ENCODE measurements around the gene ABCF2.

DNA sequence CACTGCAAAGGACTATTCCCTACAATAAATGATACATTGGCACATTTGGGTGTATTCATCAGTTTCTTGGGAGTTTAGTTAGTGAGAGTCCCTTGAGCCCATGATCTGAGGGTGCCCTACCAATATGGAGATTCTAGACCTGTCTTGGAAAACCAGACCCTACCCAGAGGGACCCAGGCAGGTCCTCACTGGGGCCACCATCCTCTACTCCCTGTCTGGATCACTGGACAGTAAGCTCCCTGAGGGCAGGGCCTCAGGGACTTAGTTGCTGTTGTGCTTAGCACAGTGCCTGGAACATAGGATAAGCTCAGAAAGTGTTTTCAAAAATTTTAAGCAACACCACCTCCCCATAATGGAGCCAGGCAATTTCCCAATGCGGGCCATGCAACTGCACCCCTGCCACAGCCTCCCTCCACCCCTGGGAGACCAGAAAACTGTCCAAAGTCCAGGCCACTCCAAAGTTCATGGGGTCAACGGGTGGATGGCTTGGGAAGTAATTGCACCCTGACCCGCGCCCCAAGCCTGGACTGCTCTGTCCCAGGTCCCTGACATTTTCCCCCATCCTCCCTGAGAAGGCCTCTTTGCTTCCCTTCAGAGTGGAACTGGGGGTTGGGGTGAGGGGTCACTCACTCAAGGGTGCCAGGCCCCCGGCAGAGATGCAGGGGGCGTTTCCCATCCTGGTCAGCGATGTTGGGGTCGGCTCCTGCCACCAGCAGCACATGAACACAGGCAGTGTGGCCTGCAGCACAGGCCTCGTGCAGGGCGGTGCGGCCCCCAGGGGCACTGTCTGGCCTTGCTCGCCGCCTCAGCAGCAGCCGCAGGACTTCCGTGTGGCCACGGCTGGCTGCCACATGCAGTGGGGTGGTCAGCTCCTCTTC, 41.0 kb downstream of the ABCF2 start:
- TF ChIP-seq CTCF (IDR thresholded peaks at IDR 0.05 in 2 of 3, conservative IDR thresholded peaks at IDR 0.05 in 1 of 3; ENCODE audit: borderline replicate concordance in 1 of 3, insufficient read depth in 1 of 3, low read depth in 2 of 3, low read length in 2 of 3) (no peak), RAD21 (IDR thresholded peaks at IDR 0.05; ENCODE audit: low read depth) (no peak)
